Measurements from ENCODE around the gene DYNC1H1. TPM values are rescaled to one million over a fixed set of nuclear protein-coding genes. Genes with fewer than 3 reads are reported as not detected.

The DYNC1H1 gene
- total RNA-seq (2022; extraction: Qiagen RNA extraction) = 159 to 230 TPM (median 220 TPM) in 5 replicates

GRCh38 chr14:101964297-101965180 is at the start of gene DYNC1H1:
TSS of gene DYNC1H1 (plus strand) at chr14:101964573. CDS start at chr14:101964692, 119 bp downstream.

GRCh38 chr14:102086972-102087761 is 122.8 kb downstream of the DYNC1H1 start, which contains the start of gene HSP90AA1:
TSS of gene HSP90AA1 (minus strand) at chr14:102087044. CDS start at chr14:102086378, 666 bp downstream.

Other genes starting within 250 kb of the DYNC1H1 start
- gene PPP2R5C, start 202.9 kb upstream of the DYNC1H1 start, total RNA-seq (2022; extraction: Qiagen RNA extraction) = 61.3 to 71.9 TPM (median 67.2 TPM) in 5 replicates
- 662 to 857 TPM (median 742 TPM) in 5 replicates for gene HSP90AA1, start 122.5 kb downstream of the DYNC1H1 start, total RNA-seq (2022; extraction: Qiagen RNA extraction)
- gene WDR20, start 175.3 kb downstream of the DYNC1H1 start, total RNA-seq (2022; extraction: Qiagen RNA extraction) = 21.4 to 23.0 TPM (median 21.8 TPM) in 5 replicates

Measured in A549 treated with Mapracorat at 1 μM for 4 hours (cell line).